ENCODE data around the gene SMG6.

DNA sequence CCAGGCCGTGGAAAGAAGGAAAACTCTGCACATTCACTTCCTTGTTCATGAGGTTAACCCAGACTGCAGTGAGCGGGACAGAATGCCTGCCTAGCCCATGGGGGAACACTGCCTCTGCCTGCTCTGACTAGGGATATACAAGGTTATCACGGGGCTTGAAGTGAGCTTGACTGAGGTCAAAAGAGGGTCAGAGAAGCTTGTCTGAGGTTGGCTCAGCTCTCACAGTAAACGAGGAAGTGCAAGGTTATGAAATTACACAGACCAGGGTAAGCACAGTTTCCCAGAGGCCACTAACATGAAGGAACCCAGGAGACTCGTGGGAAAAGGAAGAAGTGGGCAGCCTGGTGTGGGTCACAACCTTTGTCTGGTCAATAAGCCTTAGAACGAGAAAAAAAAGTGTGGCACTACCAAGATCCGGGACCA, 220.0 kb downstream of the SMG6 start:
- TF ChIP-seq, protein P1, sequence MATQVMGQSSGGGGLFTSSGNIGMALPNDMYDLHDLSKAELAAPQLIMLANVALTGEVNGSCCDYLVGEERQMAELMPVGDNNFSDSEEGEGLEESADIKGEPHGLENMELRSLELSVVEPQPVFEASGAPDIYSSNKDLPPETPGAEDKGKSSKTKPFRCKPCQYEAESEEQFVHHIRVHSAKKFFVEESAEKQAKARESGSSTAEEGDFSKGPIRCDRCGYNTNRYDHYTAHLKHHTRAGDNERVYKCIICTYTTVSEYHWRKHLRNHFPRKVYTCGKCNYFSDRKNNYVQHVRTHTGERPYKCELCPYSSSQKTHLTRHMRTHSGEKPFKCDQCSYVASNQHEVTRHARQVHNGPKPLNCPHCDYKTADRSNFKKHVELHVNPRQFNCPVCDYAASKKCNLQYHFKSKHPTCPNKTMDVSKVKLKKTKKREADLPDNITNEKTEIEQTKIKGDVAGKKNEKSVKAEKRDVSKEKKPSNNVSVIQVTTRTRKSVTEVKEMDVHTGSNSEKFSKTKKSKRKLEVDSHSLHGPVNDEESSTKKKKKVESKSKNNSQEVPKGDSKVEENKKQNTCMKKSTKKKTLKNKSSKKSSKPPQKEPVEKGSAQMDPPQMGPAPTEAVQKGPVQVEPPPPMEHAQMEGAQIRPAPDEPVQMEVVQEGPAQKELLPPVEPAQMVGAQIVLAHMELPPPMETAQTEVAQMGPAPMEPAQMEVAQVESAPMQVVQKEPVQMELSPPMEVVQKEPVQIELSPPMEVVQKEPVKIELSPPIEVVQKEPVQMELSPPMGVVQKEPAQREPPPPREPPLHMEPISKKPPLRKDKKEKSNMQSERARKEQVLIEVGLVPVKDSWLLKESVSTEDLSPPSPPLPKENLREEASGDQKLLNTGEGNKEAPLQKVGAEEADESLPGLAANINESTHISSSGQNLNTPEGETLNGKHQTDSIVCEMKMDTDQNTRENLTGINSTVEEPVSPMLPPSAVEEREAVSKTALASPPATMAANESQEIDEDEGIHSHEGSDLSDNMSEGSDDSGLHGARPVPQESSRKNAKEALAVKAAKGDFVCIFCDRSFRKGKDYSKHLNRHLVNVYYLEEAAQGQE (IDR thresholded peaks at IDR 0.05; ENCODE audit: low read depth, low read length): no peak
- TF ChIP-seq, protein P2, sequence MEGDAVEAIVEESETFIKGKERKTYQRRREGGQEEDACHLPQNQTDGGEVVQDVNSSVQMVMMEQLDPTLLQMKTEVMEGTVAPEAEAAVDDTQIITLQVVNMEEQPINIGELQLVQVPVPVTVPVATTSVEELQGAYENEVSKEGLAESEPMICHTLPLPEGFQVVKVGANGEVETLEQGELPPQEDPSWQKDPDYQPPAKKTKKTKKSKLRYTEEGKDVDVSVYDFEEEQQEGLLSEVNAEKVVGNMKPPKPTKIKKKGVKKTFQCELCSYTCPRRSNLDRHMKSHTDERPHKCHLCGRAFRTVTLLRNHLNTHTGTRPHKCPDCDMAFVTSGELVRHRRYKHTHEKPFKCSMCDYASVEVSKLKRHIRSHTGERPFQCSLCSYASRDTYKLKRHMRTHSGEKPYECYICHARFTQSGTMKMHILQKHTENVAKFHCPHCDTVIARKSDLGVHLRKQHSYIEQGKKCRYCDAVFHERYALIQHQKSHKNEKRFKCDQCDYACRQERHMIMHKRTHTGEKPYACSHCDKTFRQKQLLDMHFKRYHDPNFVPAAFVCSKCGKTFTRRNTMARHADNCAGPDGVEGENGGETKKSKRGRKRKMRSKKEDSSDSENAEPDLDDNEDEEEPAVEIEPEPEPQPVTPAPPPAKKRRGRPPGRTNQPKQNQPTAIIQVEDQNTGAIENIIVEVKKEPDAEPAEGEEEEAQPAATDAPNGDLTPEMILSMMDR (IDR thresholded peaks at IDR 0.05): no peak
- TF ChIP-seq SIN3A (IDR thresholded peaks at IDR 0.05; ENCODE audit: borderline replicate concordance, low read depth, low read length) (no peak), JUND (IDR thresholded peaks at IDR 0.05) (no peak), MEF2A (IDR thresholded peaks at IDR 0.05; ENCODE audit: borderline replicate concordance, low read depth) (no peak)
